Fibroblast of villous mesenchyme (primary cell): ENCODE results near the gene TUBA3D. TPM values are rescaled to one million over a fixed set of nuclear protein-coding genes. Genes with fewer than 3 reads are reported as not detected.
"Not testable (repeated sequence)": the region's sequence is repeated elsewhere in the genome, so short reads cannot be mapped to it uniquely, and the experiment has no call there.

Source experiments
- DNase-seq: peaks from one replicate; pipeline ENCODE4 v3.0.0-alpha.2; 2010; ENCODE audit warnings: low read depth
- H3K4me3 ChIP-seq: 2 replicates; pipeline ENCODE4 v1.5.1; 2011; ENCODE audit warnings: low read depth, mild to moderate bottlenecking, low read length
- CTCF ChIP-seq: IDR thresholded peaks from 2 replicates; pipeline ENCODE4 v1.5.1; 2012; ENCODE audit warnings: low read depth, mild to moderate bottlenecking, low read length; ENCODE audit not compliant: insufficient read depth
- total RNA-seq: library from RNA; depleted of rRNA; stranded (reverse); fragments of >200 nt; gene quantifications from 2 replicates; pipeline ENCODE4 v1.2.3, GENCODE V29; 2012

TUBA3D gene
- not detected in 2 replicates for total RNA-seq

- no peak for DNase-seq
- no peak within 1 kb of the TSS for H3K4me3 ChIP-seq
- TF ChIP-seq CTCF: no peak
Measured at GRCh38 chr2:131475831-131476230, at the start of gene TUBA3D. TSS of gene TUBA3D (plus strand) at chr2:131476119. CDS start at chr2:131476200, 81 bp downstream.

- no peak for DNase-seq
- H3K4me3 ChIP-seq: no peak overlapping the region
- TF ChIP-seq CTCF: no peak
Measured at GRCh38 chr2:131426727-131427126, 49.2 kb upstream of the TUBA3D start.

GRCh38 chr2:131431336-131431735, 44.6 kb upstream of the TUBA3D start:
- TF ChIP-seq CTCF: no peak
- DNase-seq: peak; percentile 54
- no peak overlapping the region for H3K4me3 ChIP-seq

- not testable (repeated sequence) for H3K4me3 ChIP-seq, DNase-seq
Measured at GRCh38 chr2:131440742-131441468, 35.0 kb upstream of the TUBA3D start.

GRCh38 chr2:131444736-131445514, 31.0 kb upstream of the TUBA3D start:
- peak; percentile 18 for DNase-seq

GRCh38 chr2:131445515-131445797, 30.5 kb upstream of the TUBA3D start:
- not testable (repeated sequence) for DNase-seq, H3K4me3 ChIP-seq

More at GRCh38 chr2:131444736-131445514, 31.0 kb upstream of the TUBA3D start:
- H3K4me3 ChIP-seq: peak overlapping the region; percentile 46

GRCh38 chr2:131445896-131446295, 30.0 kb upstream of the TUBA3D start:
- no peak overlapping the region for H3K4me3 ChIP-seq
- no peak for DNase-seq
- TF ChIP-seq CTCF: no peak

- not testable (repeated sequence) for DNase-seq, H3K4me3 ChIP-seq
Measured at GRCh38 chr2:131447981-131448380, 27.9 kb upstream of the TUBA3D start.

GRCh38 chr2:131451265-131451949, 24.5 kb upstream of the TUBA3D start:
- not testable (repeated sequence) for H3K4me3 ChIP-seq, DNase-seq

GRCh38 chr2:131454914-131455313, 21.0 kb upstream of the TUBA3D start:
- DNase-seq, H3K4me3 ChIP-seq: not testable (repeated sequence)

- not testable (repeated sequence) for DNase-seq, H3K4me3 ChIP-seq
Measured at GRCh38 chr2:131467722-131468121, 8.2 kb upstream of the TUBA3D start.

- DNase-seq, H3K4me3 ChIP-seq: not testable (repeated sequence)
Measured at GRCh38 chr2:131470944-131471343, 5.0 kb upstream of the TUBA3D start.

- H3K4me3 ChIP-seq, DNase-seq: not testable (repeated sequence)
Measured at GRCh38 chr2:131471624-131472023, 4.3 kb upstream of the TUBA3D start.
